Fibroblast of peridontal ligament (primary cell): ENCODE measurements around the gene PLA2R1.
A peak's percentile ranks its signal among the peaks of the same experiment; 100 is the strongest.

ENCODE experiments used
- DNase-seq: peaks from one replicate; pipeline ENCODE4 v3.0.0-alpha.2; 2010; ENCODE audit errors: extremely low read depth

PLA2R1 gene

DNA sequence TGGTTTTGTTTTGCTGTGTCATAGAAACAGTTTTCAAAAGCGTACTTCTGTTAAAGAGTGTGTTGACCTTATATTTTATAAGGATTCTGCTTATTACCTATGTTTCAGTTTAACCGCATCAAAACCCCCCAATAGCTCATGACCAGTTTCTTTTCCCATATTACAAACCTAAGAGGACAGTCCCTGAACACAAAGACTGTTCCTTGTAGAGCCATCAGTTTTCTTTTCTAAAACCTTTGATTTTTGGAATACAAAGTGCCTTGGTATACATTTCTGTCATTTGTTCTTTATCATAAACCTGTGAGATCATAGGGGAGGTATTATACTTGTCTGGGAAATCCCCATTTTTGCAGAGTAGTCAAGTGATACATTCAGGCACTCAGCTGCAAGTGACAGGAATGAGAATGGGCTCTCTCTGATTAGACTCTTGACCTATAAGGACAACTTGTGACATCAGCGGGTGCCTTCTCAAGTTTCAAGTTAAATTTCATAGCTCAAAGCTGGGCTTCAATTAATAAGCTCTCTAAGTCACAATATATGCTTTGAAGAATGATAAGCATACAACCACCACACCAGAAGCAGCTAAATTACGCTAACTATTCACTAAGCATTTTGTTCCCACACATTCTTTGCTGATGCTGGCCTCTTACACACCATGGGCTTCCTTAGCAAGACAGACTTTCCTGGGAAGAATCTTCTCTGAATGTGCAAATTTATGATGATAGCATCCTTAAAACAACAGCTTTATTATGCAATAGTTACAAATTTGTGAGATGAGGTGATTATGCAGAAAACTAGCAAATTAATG lies 167.0 kb downstream of the PLA2R1 start:
- no peak for DNase-seq

DNA sequence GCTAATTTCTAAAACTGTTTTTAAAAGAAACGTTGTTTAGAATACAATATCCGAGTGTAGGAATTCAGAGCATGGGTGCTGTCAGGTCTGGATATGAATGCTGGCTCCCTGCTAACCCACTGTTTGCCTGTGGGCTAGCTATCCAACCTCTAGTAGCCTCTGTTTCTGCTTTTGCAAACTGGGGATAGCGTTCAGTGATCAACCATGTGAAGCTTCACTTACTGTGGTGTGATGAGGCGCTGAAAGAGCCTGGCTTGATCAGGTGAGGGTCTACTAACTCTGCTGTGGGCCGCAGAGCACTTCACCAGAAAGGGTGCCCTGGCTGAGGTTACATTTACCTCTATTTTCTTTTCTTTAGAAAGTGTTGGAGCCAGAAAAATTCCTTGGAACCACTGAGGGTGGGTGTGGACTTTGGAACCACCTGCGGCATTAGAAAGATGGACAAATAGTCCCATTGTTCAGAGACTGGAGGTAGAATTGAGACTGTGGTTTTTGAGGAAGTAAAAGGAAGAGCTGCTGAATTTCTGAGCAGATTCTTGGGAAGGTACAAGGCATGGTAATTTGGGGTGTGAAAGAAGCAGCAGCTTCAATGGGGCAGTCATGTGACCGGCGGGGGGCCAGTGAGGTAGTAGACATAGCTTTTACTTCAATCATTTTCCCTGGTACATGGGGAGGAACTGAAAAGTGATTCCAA lies 168.1 kb downstream of the PLA2R1 start:
- DNase-seq, result no peak

DNA sequence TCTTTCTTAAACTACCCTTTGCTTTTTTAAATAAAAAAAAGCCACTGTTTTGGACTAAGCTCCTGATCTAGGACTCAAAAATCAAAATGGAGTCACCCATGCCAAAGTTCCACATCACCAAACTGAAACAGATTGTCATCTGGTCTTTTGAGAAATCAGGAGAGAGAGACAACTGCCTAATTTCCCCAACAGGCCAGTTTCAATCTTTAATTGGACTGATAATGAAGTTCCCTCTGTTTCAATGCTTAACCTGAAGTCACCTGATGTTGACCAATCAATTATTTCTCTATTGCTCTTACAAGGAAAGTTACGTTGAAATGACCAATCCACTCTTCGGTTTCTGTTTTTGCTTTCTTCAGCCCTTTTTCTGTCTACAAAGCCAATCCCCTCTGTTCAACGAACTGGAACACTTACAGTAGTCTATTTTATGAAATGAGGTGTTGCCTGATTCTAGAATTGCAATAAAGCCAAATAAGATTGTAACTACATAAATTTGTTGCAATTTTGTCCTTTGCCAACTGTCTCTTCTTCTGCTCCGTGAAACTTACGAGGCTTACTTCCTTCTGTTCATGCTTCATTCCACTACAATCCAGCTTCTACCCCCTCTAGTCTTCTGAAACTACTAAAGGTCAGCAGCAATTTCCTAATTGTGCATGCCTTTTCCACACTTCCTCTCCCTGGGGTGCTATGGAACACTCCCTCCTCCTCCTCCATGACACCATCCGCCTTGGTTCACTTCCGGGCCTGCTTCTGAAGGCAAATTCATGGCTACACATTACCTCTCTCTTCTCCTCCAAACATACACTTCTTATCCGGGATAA lies 169.2 kb downstream of the PLA2R1 start:
- no peak for DNase-seq

DNA sequence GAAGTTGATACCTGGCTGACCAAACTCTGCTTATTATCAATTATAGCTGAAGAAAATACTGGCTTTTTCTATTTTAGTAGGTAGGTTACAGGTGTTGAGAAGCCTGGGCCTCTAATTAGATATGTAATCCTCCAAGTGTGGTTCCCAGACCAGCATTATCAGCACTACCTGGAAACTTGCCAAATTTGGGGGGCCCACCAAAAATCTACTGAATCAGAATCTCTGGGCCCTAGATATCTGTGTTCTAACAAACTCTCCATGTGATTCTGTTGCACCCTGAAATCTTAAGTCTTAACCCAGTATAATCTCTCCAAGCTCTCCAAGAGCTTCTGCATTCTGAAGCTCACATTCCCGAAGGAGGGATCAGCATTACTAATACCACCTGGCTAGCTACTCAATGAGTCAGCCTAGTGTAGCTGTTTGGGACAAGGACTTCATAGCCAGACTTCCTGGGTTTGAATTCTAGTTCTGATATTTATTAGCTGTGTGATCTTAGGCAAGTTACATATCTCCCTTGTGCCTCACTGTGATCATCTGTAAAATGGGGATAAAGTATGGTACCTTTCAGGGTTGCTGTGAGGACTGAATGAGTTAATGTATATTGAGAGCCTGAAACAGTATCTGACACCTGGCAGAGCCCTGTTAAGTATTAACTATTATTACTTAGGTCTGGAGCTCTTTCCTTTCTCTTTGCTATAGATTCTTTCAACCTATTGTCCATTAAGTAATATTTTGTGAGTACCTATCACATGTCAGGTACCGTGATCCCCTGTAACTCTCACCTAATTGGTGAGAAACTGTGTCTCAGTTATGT lies 170.3 kb downstream of the PLA2R1 start:
- DNase-seq, result peak; percentile 9

GRCh38 chr2:159891267-159891588 lies 171.2 kb downstream of the PLA2R1 start:
- no peak for DNase-seq

- DNase-seq, result no peak
Measured at GRCh38 chr2:159890551-159891266, 171.7 kb downstream of the PLA2R1 start.

- no peak for DNase-seq
Measured at GRCh38 chr2:159882130-159882745, 180.2 kb downstream of the PLA2R1 start.
